ENCODE data around the gene TNRC18. TPM values are rescaled to one million over a fixed set of nuclear protein-coding genes. Genes with fewer than 3 reads are reported as not detected.

Gene TNRC18
- total RNA-seq, 4 donors from 2014 or later: 112 to 325 (median 211) TPM

DNA sequence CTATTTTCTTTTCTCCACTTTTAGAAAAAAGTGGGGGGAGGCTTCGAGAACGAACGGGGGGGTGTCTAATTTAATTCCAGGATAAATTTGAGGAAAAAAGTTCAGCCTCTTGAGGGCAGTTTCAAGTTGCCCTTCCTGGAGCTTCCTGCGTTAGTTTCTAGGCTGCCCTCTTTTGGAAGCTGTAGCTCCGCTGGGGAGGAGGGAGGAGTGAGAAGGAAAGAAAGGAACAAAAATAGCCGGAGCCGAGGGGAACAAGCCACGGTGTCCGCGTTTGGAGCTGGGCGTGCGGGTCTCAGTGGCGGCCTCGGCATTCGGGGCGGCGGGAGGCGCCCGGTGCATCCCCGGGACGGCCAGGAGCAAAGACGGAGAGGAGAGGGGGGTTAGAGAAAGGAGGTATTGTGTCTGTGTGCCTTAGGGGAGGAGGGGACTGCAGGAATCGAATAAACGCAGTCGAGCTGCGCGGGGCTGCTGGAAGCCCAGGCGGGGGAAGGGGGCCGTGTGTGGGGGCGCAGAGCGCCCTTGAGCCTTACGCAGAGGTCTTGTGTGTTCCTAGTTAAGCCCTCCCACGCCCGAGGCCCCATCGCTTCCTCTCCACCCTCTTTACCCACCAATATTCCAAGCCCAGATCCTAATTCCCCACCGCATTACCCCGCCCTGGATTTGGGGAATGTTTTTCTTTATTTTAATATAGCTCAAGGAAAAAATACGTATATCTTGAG, 2.0 kb upstream of the TNRC18 start:
- Histone ChIP-seq H3K9me3 (no peaks in the 10 kb centered on the region), H3K4me3 (peak overlapping the region; percentile 64 to 88 (median 70)), H3K27ac (peak overlapping the region; percentile 80 to 98 (median 96)), H3K36me3 (no peaks in the 10 kb centered on the region), H3K4me1 (peaks cover 0 to 59% (median 22%) of the 10 kb centered on the region in 4 donors), H3K27me3 (no peaks in the 10 kb centered on the region)
- peak in 2 of 3 donors; percentile 65 to 75 for DNase-seq
- TF ChIP-seq CTCF (IDR thresholded peaks at IDR 0.05) (no peak), POLR2A (IDR thresholded peaks at IDR 0.05) (peak; percentile 40 to 54)

- peak; percentile 41 to 66 for TF ChIP-seq POLR2A (IDR thresholded peaks at IDR 0.05)
- TF ChIP-seq CTCF (IDR thresholded peaks at IDR 0.05): no peak
- H3K9me3 ChIP-seq: no peaks in the 10 kb centered on the region
- peak overlapping the region; percentile 80 to 98 (median 96) for H3K27ac ChIP-seq
- no peaks in the 10 kb centered on the region for H3K36me3 ChIP-seq
- no peaks in the 10 kb centered on the region for H3K27me3 ChIP-seq
- peak overlapping the region; percentile 64 to 88 (median 70) for H3K4me3 ChIP-seq
- peak in 2 of 3 donors; percentile 74 to 76 for DNase-seq
- H3K4me1 ChIP-seq: peaks cover 0 to 66% (median 19%) of the 10 kb centered on the region in 4 donors
Measured at GRCh38 chr7:5424749-5425506, 1.3 kb upstream of the TNRC18 start.

GRCh38 chr7:5423976-5424748, 528 bp upstream of the TNRC18 start:
- TF ChIP-seq POLR2A (IDR thresholded peaks at IDR 0.05) (peak; percentile 68 to 85), CTCF (IDR thresholded peaks at IDR 0.05) (no peak)
- no peaks in the 10 kb centered on the region for H3K9me3 ChIP-seq
- DNase-seq: peak; percentile 74 to 95 (median 93)
- H3K36me3 ChIP-seq: no peaks in the 10 kb centered on the region
- H3K4me1 ChIP-seq: peaks cover 0 to 66% (median 14%) of the 10 kb centered on the region in 4 donors
- no peaks in the 10 kb centered on the region for H3K27me3 ChIP-seq
- peak overlapping the region; percentile 80 to 98 (median 96) for H3K27ac ChIP-seq
- peak overlapping the region; percentile 64 to 88 (median 70) for H3K4me3 ChIP-seq

DNA sequence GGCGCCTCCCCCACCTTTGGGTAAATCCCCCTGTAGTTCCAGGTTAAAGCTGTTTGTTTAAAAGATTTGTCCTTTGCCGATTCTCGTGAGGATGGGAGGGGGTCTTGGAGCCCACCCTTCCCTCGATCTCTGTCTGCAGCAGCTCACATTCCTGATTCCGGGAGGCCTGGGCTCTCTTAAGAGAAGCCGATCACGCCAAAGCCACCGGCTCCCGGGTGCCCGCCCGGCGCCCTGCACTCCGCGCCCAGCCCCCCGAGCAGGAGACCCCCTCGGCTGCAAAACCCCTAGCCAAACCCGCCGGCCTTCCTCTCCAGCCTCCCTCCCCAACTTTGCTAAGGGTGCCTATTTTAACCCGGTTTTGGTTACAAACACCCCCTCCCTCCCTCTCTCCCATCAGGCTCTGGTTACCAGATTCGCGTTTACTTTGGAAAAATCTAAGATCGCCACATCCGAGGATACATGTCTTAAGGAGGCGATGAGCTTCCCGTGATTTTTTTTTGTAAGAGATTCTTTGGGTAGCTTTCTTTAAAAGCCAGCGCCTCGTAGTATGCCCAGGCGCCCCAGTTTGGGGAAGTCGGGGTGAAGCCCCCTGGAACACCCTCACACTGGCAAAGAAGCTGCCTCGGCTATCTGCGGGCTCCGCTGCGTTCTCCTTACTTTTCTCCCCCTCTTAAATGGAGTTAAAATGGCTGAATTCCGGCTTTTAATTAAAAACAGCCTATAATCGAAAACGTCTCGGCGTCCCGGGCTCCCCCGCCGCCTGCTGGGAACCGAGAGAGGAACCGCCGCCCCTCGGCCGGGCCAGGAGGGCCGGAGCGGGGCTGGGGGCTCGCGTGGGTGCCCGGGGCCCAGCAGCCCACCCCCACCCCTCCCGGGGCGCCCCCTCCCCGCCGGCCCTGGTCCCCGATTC, 983 bp downstream of the TNRC18 start:
- peak in 1 of 3 donors; percentile 69 for DNase-seq
- Histone ChIP-seq H3K4me3 (peak overlapping the region; percentile 64 to 88 (median 70)), H3K9me3 (no peaks in the 10 kb centered on the region), H3K4me1 (peaks cover 0 to 62% (median 15%) of the 10 kb centered on the region in 4 donors), H3K27me3 (no peaks in the 10 kb centered on the region), H3K36me3 (no peaks in the 10 kb centered on the region), H3K27ac (peak overlapping the region; percentile 83 to 98 (median 96))
- TF ChIP-seq POLR2A (IDR thresholded peaks at IDR 0.05) (no peak), CTCF (IDR thresholded peaks at IDR 0.05) (peak in 1 of 6 experiments; percentile 20)

Measured in Peyer's patch (tissue), 4 donors.